Stimulated activated CD8-positive, alpha-beta memory T cell treated with anti-CD3 and anti-CD28 coated beads, Interleukin-7, amount 100 ng/mL, for 1 hour (primary cell): ENCODE measurements around the gene ETDC.
"Not testable (repeated sequence)": the region's sequence is repeated elsewhere in the genome, so short reads cannot be mapped to it uniquely, and the experiment has no call there.

Experiments used
- DNase-seq, 2 donors: peaks; one replicate each; pipeline ENCODE4 v3.0.0-alpha.2; 2020; ENCODE audit warnings: low read depth in 2 of 2

ETDC gene

DNA sequence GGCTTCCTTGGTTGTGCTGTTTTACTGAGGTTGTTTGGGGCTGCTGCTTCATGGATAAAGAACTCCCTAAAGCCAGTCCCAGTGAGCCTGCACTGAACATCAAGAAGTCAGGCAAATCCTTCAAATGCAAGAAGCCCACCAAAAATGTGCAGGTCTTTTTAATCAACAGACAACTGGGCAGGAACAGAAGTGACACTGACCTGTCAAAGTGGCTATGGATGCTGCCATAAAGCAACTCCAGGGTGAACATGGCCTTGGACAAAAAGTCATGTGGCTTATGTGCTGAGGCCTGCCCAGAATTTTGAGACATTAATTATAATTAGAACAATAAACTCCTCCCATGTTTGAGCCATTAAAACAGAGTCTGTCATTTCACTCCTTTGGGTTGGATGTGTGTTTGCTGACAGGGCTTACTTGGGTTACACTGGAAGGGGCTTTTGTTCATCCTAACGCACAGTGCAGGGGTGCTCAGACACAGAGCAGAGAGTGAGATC, at the start of gene ETDC:
ETDC (plus strand) TSS at position 51 of the 494 bp plus-strand sequence; CDS start at position 51, 0 bp downstream.
- DNase-seq = no peak

DNA sequence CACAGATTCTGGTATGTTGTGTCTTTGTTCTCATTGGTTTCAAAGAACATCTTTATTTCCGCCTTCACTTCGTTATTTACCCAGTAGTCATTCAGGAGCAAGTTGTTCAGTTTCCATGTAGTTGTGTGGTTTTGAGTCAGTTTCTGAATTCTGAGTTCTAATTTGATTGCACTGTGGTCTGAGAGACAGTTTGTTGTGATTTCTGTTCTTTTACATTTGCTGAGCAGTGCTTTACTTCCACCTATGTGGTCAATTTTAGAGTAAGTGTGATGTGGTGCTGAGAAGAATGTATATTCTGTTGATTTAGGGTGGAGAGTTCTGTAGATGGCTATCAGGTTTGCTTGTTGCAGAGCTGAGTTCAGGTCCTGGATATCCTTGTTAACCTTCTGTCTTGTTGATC, 48.3 kb upstream of the ETDC start:
- DNase-seq = not testable (repeated sequence)

DNA sequence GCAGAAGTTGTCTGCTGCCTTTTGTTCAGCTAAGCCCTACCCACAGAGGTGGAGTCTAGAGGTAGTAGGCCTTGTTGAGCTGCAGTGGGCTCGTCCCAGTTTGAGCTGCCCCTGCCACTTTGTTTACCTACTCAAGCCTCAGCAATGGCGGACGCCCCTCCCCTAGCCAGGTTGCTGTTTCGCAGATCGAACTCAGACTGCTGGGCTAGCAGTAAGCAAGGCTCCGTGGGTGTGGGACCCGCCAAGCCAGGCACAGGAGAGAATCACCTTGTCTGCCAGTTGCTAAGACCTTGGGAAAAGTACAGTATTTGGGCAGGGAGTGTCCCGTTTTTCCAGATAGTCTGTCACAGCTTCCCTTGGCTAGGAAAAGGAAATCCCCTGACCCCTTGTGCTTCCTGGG, 45.9 kb upstream of the ETDC start:
- not testable (repeated sequence) for DNase-seq

DNA sequence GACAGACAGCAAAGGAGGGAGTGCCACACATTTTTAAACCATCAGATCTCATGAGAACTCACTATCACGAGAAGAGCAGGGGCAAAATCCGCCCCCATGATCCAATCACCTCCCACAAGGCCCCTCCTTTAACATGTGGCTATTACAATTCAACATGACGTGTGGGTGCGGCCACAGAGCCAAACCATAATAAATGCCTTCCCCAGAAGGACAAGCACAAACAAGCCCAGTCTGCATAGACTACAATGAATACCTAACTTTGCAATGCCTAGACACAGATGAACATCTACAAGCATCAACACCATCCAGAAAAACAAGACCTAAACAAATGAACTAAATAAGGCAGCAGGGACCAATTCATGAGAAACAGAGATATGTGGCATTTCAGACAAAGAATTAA, 45.1 kb upstream of the ETDC start:
- no peak for DNase-seq

DNA sequence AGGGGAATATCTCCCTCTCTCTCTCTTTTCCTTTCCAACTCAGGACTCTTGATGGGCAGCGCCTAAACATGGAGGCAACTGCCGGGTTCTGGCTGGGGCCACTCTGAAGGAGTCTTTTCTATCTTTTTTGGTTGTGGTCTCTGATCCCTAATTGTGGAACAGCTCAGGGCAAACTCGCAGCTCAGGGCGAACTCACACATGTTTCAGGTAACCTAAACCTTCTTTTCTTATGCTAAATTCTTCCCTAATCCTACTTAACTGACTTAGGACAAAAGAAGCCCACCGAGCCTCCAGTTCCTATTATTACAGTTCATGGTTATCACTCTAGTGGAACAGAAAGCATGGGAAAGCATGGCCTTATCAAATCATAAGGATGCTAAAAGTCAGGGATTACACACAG, 36.1 kb upstream of the ETDC start:
- DNase-seq = no peak

DNA sequence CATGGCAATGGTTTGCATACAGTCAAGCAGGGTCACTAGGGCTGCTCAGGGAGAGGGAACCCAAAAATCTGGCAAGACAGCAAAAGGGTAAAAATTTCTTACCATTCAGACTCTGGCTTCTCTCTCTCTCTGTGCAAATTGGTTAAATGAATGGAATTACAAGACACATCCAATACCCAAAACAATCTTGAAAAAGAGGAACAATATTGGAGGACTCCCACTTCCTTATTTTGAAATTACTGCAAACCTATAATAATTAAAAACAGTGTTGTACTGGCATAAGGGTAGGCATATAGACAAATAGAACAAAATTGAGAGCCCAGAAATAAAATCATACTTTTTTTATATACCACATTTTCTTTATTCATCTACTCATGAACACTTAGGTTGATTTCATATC, 33.3 kb upstream of the ETDC start:
- DNase-seq = no peak

- no peak for DNase-seq
Measured at GRCh38 chrX:135287266-135287823, 21.9 kb upstream of the ETDC start.

- peak; percentile 10 to 12 for DNase-seq
Measured at GRCh38 chrX:135295238-135295943, 13.9 kb upstream of the ETDC start.

- no peak for DNase-seq
Measured at GRCh38 chrX:135295944-135296305, 13.4 kb upstream of the ETDC start.

DNA sequence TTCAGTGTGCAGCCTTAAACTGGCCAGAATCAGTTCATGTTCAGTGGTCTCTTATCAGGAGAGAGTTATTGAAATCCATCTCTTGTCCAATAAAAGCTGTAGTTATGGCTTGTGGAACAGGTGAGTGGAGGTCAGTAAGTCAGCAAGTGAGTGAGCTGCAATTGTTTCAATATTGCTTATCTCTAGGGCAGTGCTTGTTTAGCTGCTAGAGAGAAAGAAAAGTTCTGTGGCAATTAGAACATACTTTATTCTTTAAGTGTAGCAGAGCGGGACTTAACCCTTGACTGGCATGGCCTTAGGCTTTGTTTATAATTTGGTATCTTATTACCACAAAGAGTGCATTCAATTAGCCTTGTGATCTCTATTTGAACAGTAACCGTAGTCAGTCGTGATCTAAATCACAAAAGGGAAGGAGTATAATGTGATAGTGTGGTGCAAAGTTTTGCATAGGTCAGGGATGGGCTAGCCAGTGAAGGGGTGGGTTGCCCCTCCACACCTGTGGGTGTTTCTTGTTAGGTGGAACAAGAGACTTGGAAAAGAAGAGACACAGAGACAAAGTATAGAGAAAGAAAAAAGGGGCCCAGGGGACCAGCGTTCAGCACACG, 6.9 kb upstream of the ETDC start:
- DNase-seq = no peak

- no peak for DNase-seq
Measured at GRCh38 chrX:135304741-135305140, 4.5 kb upstream of the ETDC start.

- DNase-seq = no peak
Measured at GRCh38 chrX:135307171-135307570, 2.1 kb upstream of the ETDC start.

DNA sequence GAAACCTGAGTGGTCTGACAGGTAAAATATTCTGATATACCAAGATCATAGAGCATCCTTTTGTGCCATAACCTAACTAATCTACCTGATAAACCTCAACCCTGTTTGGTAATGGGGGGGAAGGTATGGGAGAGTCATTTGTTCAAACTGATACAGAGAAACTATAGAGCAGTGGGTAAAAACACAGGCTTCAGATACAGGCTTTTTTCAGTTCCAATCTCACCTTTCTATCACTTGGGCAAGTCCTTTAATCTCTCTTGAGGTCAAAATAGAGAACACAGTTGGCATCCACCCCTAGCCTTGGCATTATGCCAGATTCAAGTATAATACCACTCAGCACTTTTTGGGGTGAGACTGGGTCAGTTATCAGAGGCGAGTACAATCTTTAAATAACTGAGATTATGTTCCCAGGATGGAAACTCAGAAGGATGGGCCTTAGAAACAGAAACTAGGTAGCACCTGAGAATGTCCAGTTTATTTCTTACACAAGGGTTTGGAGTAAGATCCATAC, 880 bp upstream of the ETDC start:
- DNase-seq = no peak

GRCh38 chrX:135315864-135316263, 6.6 kb downstream of the ETDC start:
- DNase-seq = no peak

DNA sequence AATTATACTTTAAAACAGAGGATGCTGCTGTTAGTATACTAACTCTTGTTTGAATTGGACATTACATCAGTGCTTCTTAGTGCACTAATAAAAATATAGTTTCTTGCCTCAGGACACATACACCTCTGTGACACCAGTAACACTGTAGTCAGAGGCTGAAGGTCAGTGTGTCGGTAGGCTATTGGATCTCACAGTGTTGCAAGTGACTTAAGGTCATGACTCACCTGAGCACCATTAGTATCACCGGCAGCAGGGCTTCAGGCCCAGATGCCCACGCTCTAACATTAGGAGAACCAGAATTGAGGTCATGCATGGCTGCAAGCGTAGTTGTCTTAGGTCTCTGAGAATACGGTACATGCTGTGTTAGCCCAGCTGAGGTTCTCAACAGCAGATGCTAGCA, 15.2 kb downstream of the ETDC start:
- no peak for DNase-seq

DNA sequence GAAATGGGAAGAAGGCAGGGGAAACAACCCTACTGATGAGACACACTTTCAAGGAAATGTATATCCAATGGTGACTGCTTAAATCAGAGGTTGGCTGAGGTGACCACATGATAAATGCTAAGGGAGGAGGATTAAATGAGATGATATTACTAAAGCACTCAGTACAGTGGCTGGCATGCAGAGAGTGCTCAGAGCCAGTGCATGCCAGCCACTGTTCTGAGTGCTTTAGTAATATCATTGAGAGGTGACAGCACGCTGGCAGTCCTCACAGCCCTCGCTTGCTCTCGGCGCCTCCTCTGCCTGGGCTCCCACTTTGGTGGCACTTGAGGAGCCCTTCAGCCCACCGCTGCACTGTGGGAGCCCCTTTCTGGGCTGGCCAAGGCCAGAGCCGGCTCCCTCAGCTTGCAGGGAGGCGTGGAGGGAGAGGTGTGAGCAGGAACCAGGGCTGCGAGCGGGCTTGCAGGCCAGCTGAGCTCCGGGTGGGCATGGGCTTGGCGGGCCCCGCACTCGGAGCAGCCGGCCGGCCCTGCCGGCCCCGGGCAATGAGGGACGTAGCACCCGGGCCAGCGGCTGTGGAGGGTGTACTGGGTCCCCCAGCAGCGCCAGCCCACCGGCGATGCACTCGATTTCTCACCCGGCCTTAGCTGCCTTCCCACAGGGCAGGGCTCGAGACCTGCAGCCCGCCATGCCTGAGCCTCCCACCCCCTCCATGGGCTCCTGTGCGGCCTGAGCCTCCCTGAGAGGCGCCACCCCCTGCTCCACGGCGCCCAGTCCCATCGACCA, 15.9 kb downstream of the ETDC start:
- DNase-seq = not testable (repeated sequence)

DNA sequence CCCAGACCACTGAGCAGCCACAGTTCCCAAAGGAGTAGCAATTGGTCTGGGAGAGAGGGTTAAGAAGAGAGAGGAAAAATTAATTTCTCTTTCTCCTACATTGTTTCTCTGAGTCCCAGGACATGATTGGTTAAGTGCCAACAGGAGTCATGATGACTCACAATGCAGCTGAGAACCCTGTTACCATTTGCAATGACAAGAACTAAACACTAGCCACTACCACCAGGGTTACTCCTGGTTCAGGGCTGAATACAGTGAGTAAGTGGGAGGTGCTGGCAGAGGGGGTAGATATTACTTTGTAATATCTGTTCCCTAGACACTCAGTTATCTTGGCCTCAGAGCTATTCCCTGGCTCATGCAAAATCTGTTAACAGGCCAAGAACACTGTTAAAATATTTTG, 18.0 kb downstream of the ETDC start:
- no peak for DNase-seq

- no peak for DNase-seq
Measured at GRCh38 chrX:135328421-135329005, 19.2 kb downstream of the ETDC start.

GRCh38 chrX:135330706-135331105, 21.4 kb downstream of the ETDC start:
- no peak for DNase-seq

DNA sequence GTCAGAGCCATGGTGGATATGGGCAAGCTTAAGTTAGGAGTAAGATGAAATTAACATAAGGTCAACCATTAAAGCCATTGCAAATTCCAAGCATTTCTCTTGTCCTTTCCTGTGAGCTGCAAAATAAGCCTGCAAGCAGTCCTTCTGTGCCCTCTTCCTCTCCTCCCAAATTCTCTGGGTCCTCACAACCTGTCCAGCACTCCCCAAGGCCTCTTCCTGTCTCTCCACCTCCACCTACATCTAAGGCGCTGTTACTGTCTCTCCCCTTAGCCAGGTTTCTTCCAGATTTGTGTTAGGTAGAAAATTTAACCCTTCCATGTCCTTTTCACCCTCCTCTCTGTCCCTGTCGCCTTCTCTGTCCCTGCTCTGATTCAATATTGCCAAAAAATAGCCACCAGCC, 22.2 kb downstream of the ETDC start:
- no peak for DNase-seq

DNA sequence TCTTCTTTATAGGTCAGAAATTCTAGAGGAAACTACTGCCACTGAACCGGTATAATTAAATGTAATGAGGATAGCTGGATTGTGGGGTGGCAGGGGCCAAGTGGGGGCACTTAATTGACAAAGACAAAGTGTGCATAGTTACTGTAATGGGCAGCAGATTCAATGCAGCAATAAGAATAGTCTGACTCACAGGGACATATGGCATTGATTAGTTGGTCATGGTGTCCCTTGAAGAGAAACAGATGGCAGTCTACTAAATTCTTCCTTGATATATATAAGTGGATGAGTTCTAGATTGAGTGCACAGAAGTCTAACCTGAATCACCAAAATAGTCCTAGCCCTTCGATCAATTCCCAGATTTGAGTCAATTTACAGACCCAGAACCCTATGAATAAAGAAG, 31.6 kb downstream of the ETDC start:
- no peak for DNase-seq

- DNase-seq = no peak
Measured at GRCh38 chrX:135345107-135345589, 35.9 kb downstream of the ETDC start.
